ENCODE measurements around the gene SLCO2A1.

The SLCO2A1 gene

DNA sequence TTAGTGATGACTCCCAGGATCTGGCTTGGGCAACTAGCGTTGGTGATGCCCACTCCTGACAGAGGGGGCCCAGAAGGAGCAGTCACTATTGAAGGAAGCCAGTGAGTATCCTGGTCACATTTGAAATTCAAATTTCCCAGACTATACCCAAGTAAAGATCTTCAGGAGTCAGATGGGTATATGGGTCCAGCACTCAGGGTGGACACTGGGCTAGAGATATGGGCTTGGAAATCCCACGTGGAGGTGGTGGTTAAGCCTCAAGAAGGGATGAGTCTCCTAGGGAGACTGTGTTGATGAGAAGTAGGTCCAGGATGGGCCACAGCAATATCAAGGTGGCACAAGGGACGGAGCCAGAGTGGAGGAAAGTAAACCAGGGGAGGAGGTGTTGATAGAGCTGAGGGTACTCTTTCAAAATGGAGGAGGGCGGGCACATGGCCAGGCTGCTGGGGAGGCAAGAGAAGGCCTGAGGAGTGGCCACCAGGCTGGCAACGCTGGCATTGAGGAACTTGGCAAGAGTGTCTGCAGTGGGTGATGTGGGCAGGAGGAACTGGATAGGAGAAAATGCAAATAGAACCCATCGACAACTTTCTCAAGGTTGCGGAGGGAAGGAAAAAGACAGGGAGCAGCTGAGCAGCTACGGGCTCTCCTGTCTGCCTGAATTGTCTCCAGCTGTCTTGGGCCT, 3.7 kb upstream of the SLCO2A1 start:
- no peak for DNase-seq

DNA sequence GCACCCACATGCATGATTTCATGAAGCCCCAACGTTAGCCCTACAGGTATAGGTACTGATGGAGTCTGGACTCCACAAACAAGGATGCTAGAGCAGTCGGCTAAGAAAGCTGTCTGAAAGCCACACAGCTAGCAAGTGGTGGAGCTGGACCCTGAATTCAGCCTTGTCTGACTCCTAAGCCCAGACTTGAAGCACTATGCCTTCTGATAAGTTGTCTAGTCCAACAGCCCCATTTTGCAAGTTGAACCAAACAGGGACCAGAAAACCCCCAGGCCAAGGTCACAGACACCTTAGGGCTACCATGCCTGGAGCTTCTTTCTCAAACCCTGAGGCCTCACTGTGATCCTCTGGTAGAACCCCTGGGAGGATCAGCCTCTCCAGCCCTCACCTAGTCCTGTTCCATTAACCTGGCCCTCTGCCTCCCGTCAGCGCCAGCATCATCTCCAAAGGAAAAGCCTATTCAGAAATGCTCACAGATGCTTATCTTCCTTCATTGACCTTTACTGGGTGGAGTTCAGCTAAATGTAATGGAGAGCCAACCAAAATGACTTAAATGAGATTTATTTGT, 1.7 kb upstream of the SLCO2A1 start:
- DNase-seq = no peak

DNA sequence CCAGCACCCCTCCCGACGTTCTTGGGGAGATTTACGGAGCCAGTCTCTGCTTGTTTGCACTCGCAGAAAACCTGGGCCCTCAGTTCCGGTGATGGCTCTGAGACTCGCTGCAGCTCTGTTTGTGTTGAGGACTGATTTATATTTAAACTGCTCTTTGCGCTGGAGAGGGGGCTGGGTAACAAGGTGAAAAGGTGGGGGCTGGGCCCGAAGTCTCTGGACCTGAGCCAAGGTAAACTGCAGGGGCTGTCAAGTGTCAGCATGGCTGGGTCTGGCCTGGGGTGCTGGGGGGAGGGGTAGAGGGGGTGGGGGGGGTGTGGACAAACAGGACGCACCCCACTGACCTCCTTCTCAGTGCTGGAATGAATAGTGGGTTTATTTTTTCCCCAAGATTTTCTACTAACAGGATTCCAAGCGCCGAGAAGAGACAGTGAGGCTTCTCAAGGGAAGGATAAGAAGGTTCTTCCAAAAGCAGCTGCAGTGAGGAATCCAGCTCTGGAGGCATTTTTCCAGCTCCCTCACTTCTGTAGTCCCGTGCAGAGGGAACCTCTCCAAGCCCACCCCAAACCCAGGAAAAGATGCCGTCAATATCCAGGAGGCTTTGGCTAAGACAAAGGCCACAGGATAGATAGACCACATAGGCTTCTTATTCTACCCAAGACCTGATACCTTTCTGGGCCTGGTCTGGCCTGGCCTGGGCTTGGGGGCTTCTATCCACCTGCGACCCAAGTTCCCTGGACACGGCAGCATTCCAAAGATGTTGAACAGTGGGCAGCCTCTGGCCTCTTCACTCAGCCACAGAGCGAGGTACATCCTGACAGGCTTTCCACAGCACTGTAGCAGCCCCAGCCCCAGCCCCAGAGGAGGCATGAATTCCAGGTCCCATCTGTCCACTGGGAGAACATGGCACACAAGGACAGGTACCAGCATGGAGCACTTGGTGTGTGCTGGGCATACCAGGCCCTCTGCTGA, 938 bp upstream of the SLCO2A1 start:
- DNase-seq = no peak

DNA sequence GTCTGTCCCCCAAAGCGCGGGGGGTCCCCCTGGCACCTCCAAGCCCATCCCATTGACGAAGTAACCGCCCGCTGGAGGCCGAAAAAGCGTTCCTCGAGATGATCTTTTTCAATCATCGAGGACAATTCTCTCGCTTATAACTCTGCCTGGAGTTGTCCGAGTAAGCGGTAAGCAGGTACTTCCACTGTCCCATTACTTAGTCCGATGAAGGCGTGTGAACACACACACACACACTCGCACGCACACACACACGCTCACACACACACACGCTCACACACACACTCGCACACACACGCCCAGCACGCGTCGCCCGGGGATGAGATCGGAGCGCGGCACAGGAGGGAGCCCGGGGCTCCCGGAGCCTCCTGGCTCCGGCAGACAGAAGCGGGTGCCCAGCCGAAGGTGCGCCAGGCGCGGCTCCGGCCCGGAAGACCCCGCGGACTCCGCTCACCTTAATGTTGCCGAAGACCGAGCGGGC, 430 bp downstream of the SLCO2A1 start:
- no peak for DNase-seq

DNA sequence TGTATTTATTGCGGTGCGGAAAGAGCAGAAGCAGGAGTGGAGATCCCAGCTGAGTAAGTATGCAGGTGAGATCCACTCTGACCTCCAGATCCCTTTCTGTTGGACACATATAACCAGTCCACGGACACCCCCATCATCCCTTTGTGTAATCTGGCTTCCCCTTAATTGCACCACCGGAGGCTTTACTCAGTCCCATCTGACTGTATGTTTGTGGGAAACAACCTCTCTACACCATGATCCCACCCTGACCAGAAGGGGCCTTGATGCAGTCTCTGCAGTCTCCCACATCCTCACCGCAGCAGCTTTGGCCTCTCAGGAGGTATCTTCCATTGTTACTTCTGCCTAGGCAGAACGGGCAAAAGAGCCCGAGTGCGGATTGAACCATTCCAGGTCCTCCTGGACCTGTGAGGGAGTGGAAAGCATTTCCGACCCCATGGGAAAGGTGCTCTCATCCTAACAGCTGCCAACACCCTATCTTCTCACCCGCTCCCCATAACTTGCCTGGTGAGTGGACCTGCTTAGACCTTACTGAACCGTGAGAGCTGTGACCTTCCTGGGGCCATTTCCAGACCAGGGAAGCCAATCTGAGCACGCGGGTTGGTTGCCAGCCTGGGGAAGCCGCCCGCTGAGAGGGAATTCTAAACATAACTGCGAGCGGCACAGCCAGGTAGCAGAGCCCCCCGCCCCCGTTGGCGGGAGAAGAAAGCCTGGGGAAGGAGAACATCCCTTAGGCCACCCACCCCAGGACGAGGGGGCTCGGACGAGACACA, 1.1 kb downstream of the SLCO2A1 start:
- no peak for DNase-seq

DNA sequence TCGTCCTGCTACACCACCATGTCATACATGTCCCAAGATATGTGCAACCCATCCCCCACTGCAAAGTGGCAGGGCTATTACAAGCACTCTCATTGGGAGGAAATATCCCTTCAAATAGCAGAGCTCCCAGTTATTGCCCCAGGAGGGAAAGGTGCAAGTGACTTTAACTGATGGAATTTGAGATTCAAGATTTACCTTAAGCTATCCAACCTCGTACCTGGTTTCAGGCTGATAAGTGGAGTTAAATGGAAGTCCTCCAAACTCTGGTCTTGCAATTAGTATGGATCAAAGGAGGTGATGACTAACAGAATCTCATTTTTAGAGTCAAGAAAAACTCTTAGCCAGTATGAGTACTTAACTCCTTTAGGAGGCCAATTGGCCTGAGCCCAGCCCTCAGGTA, 2.1 kb downstream of the SLCO2A1 start:
- no peak for DNase-seq

DNA sequence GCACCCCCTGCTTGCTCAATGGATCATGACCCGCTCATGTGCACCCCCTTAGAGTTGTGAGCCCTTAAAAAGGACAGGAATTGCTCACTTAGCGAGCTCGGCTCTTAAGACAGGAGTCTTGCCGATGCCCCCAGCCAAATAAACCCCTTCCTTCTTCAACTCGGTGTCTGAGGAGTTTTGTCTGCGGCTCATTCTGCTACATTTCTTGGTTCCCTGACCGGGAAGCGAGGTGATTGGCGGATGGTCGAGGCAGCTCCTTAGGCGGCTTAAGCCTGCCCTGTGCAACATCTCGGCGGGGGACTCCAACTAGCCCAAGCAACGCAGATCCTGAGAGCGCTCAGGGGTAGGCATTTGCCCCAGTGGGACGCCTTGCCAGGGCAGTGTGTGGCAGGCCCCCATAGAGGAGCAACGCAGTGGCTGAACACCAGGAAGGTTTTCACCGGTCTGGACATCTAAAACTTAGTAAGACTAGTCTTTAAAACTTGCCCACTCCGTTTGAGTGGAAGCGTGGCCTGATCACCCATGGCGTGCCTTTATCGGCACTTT, 9.5 kb downstream of the SLCO2A1 start:
- no peak for DNase-seq

DNA sequence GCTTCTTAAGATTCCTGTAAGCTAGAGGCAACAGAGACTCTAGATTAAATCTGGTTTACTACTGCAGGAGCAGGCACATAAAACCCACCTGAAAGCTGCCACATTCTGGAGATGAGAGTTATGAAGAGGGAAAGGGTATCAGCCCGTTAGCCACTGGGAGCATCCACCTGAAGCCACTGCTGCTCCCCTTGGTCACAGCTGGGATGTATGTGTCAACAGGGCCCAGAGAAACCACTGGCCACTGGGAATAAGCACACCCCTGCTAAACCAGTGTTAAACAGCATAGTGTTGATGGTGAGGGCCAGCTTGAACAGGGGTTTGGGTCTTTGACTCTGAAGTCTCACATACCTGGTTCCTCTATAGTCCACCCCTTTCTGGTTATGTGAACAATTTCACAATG, 10.9 kb downstream of the SLCO2A1 start:
- DNase-seq = no peak

DNA sequence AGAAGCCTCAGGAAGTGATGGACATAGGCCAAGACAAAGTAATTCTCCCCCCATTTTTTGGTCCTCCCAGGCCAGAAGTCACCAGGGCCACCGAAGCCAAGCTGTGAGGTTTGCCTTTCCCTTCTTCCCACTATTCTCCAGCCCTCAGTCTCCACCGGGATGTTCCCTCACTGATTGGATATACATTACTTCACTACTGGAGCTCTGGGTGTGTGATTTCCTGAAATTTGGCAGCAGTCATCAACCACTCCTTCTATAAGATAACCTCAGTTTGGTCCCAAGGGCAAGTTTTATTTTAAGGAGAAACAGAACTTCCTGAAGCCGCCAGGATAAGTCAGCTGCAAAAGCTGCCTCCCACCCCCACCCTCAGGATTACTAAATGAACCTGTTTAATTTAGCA, 11.3 kb downstream of the SLCO2A1 start:
- DNase-seq = no peak

DNA sequence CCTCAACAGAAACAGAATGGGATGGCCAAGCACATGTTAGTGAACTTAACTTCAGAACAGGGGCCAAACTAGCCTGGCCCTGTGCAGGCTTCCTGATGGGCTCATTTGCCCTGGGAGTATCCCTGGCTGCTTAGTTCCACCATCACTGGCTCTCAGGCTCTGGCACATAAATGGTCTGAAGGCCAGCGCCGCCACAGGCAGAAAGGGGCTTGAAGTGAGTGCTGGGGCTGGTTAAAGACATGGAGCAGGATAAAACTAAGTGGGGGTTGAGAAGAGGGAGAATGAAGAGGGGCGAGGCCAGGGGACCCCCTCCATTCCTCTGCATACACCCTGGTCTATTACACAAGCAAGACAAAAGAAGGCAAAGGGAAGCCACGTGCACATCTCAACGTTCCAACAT, 12.2 kb downstream of the SLCO2A1 start:
- no peak for DNase-seq

DNA sequence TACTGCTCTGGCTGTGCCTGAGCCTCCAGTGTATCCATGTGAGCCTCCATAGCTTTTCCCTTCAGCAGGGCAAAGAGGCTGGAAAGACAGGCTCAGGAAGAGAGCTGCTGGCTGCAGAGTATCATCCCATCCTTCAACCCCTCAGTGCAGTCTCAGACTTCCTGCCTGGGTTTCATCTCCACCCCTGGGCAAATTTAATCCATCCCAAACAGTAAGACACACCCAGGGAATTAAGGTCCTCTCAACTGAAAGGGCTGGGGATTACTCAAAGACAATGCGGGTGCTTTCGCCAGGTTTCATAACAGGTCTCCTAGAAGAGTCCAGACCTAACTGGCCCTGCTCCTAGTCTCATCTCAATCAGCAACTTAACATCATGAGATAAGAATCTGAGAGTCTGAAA, 15.5 kb downstream of the SLCO2A1 start:
- no peak for DNase-seq

DNA sequence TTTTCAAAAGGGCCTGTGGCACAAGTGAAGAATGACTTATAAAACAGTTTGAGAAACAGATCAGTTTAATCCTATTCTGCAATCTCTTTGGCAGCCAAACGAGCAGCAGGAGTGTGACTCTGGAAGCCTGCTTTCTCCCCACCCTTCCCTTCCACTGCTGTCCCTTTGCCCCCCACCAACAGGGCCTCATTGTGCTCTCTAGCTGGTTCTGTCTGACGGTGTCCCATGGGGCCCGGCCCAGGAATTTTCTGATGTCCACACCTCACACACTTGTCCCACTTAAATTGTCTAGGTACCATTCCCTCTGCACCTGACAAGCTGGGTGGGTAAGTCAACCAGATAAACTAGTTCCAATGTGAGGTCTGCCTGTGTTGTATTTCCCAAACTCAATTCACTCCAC, 16.4 kb downstream of the SLCO2A1 start:
- DNase-seq = no peak

DNA sequence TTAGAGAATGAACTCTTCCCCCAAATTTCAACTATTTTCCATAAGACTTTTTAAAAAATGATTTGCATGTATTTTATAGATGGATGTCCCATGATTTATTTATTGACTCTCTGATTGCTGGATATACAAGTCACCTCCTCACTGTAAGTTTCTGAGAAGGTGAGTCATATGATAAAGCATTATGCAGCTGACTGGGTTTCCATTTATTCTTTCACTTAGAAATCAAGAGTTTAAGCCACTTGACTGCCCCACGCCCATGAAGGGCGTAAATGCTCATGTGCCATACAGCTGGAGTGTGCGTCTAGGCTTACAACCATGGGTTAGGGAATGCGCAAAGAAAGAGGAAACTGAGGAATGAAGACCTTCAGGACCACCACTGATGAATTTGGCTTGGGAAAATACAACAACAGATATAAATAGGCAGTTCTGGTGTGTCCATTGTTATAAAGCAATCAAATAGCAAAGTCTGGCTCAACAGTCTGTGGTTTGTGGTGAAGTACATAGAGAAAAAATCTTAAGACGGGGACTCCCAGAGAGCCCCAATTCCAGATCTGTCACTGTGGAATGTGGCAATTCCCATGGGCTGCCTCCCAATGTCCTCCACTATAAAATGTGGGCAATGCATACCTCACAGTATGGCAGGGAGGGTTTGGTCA, 20.3 kb downstream of the SLCO2A1 start:
- DNase-seq = no peak

DNA sequence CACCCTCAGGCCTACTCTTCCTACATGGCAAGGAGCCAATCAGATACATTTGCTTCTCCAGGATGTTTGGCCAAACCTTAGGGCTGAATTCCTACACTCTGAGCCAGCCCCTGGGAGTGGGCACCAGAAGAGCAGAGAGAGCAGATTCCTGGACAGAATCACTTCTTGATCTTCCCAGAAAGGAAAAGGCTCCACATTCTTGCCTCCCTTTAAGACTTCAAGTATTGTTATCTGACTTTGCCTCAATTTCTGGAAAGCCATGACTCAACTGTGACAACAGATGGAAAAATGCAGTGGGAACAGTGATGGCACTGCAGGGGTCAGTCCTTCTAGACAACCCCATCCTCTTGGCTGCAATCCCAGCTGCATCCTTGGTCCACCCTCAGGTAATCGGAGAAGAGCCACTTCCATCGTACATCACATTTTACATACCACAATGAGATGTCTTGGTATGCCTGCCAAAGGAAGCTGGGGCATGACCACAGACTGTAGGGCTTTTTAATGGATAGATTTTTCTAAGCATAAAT, 21.0 kb downstream of the SLCO2A1 start:
- DNase-seq = no peak

DNA sequence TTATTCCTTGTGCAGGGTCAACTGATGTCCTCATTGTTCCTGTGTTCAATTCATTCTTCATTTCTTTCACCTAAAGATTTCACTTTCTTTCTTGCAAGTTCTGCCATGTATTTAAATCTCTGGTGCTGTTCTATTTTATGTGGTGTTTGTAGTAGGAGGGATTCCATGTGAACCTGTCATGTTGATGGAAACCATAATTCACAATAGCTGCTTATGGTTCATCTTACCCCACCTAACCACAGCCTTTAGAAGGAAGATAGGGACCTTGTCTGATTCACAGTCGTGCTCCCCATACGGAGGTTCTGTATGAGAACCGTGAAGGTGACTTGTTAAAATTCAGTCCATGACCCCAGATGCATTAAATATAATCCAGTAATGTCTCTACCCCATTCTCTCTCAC, 21.9 kb downstream of the SLCO2A1 start:
- no peak for DNase-seq

DNA sequence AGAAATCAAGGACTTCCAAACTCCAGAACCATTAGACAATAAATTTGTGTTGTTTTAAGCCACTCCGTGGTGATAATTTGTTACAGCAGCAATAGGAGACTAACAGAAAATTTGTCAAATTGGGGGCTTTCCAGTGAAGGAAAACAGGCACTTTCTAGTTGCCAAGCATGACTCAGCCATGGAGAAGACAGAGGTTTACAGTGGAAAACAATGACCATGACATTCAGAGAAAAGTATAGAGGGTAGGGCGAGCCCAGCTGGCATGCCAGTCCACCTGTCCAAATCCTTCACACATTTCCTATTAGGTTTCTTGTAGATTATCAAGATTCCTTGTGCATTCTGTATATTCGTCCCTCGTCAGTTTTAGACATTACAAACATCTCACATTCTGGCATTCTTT, 24.9 kb downstream of the SLCO2A1 start:
- DNase-seq = no peak

DNA sequence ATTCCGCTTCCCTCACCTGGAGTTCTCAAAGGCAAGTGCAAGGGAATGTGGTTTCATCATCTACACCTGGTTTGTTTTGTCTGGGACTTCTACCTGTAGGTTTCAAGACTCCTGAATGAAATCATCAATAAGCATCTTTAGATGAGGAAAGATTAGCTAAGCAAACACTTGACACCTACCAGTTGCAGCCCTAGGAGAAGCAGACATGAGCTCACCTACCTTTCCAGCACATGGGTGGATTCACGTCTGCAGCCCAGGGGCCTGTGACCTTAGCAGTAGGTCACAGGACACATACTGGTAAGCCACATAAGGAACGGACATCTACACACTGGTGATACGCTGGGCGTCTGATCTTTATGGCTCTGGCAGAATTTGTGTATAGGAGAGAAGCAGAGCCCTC, 26.7 kb downstream of the SLCO2A1 start:
- DNase-seq = no peak

DNA sequence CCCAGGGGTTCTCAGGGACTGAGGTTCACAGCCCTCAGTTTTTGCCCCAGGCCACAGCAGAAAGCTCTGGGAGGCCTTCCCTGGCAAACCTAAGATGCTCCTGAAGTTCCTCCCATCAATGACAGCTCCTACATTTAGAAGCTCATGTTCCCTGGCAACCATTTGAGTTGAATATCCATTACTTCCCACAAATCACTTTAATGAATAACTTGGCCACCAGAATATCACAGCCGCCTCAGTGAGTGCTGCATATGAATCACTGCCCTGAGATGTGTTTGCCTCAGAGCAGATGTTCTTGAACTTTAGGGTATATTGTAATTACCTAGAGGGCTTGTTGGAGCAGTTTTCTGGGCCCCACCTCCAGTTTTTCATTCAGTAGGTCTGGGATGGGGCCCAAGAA, 27.4 kb downstream of the SLCO2A1 start:
- DNase-seq = no peak

DNA sequence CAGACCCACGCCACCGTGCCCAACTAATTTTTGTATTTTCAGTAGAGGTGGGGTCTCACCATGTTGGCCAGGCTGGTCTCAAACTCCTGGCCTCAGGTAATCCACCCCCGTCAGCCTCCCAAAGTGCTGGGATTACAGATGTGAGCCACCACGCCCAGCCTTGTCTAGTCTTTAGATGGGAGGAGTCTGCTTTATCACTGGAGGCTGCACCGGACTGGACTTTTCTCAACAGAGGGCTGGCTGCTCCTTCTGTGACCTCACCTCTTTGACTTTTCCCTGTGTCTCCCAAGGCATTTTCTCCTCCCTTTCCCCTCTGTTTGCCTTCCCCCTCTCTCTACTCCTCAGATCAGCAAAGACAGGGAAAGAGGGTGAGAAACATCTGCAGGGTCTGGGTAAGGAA, 28.5 kb downstream of the SLCO2A1 start:
- no peak for DNase-seq

DNA sequence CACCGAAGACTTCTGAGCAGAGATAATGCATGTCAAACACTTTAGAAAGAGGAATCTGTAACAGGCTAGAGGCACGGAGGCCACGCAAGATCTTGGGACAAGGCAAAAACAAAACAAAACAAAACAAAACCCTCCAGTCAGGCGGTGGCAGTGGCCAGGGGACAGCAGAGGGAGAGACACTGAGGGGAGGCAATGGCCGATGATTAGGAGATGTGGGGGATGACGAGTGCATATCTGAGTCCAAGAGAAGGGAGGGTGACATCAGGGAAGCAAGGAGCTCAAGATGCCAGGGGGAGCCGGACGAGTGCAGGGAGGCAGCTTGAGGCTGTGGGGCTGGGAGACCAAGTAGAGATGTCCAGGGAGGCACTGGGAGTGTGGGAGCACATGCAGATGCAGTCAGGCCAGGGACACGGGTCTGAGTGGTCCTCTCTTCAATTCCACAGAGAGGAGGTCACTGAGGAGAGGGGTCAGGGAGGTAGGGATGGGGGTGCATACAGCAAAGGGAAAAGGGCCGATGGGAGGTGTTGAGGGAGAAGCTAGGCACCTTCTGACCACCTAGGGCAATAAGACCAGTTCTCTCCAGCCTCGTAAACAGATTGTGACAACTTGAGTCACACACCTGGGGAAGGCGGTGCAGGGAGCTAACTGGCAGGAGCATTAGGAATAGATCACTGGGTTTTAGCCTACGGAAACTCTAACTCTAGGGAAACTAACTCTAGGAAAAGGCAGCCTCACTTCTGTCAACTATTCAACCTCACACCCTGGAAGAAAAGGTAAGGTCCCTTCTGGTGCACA, 29.6 kb downstream of the SLCO2A1 start:
- DNase-seq = no peak

DNA sequence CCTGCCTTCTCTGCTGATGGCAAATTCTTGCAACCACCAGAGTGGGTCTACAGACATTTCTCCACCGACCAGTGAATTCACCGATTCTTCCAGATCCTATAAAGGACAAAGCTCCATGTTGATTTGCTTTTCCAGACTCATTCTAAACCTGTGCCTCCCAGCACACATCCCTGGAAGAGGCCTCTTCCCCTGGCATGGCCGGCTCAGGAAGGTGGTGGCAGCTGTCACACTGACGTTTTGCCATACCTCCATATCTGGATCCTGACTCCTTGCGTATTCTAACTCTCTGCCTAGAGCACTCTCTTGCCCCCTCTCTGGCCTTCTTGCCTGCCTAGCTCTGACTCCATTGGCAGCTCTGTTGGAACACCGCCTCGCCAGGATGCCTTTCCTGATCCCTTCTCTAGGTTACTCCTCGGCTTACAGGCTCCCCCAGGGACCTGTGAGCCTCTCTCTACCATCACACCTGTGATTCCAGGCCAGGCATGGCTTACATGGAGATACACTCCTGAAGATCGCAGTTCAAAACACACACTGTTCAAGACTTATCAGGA, 31.0 kb downstream of the SLCO2A1 start:
- DNase-seq = no peak
